ENCODE measurements around the gene CRYGN. TPM values are rescaled to one million over a fixed set of nuclear protein-coding genes. Genes with fewer than 3 reads are reported as not detected.

The CRYGN gene
- total and polyA plus RNA-seq, 2 of the 13 experiments (the other 11 are each of a cell fraction or from before 2014, with no cell fraction given), result 0.11 TPM; not detected in 1

DNA sequence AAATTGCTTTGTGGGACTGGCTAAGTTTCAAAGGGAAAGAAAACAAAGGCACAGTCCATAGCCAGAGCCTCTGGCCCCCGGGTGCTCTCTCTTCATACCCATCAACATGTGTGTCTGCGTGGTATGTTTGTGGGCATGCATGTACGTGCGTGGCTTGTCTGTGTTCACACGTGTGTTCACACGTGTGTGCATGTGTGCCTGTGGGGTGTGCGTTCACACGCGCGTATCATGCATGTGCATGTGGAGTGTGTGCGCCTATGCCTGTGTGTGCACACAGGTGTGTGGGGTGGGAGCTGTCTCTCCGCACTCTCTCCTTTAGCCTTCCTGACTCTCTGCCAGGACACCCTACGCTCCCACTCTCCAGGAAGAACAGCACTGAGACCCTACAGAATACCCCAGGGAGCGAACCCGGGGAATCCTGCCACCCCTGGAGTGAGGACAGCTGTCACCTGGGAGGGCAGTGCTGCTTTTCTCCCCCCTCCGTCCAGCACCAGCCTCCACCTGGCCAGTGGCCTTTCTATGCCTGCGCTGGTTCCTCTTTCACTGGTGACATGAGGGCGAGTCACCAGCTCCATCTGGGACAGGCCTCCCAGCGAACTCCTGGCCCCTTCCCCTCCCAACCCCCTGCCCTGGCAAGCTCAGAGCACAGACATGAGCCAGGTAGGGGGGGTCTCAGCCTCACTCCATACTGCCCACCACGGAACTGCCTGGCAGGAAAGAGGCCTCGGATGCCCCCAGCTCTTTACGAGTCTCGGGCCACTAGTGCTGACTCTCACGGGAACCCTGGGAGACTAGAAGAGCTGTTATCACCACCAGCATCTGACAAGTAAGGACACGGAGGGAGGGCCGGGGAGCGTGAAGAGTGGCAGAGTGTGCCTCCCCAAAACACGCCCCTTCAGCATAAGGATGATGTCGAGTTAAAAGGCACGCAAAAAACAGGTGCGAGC is 46.6 kb downstream of the CRYGN start:
- Histone ChIP-seq H3K79me2 (ENCODE audit: insufficient read depth, low read length) (no peaks in the 10 kb centered on the region), H3K27me3 (ENCODE audit: control insufficient read depth in 1 of 2, insufficient read depth in 2 of 2, low read length in 2 of 2) (peaks cover 19 to 86% of the 10 kb centered on the region in 2 experiments; a peak in 4 of 5 replicates), H3K4me2 (ENCODE audit: low read depth, low read length) (no peak overlapping the region), H2AFZ (ENCODE audit: low read length) (no peak overlapping the region), H3K4me3 (replicated peaks in 1 of 3; ENCODE audit: insufficient read depth in 1 of 3, low read depth in 2 of 3, low read length in 3 of 3) (no peak overlapping the region), H3K4me1 (ENCODE audit: insufficient read depth, low read length) (no peaks in the 10 kb centered on the region), H3K27ac (ENCODE audit: extremely low read length, insufficient read depth, low read length) (no peak overlapping the region), H3K36me3 (replicated peaks in 1 of 2; ENCODE audit: control insufficient read depth in 1 of 2, insufficient read depth in 2 of 2, low read length in 2 of 2) (no peaks in the 10 kb centered on the region), H3K9me3 (ENCODE audit: low read length) (no peaks in the 10 kb centered on the region), H3K9ac (ENCODE audit: insufficient read depth, low read depth, low read length) (no peak overlapping the region), H4K20me1 (ENCODE audit: insufficient read depth, low read length) (no peaks in the 10 kb centered on the region)
- ChIA-PET CTCF (ENCODE audit: low intra/inter-chr PET ratio, low total read pairs) (no interaction called here), POLR2A (no interaction called here)
- no peak for DNase-seq (ENCODE audit: low spot score)
- no TSS peak for BruUV-seq (replicated peaks)
- WGBS (ENCODE audit: low lambda C conversion rate), result 42% methylated on average over 23 of the region's 31 CpGs
- in situ Hi-C loops (cut with HindIII; ENCODE audit: extremely low pct_ligation_motif_present, low pct_unique_long_range_greater_than_20kb), result no loop called here
- no peak for TF ChIP-seq ZNF468 (CRISPR knock-in tag; IDR thresholded peaks at IDR 0.05)
- peak; percentile 83 for TF ChIP-seq MNT (IDR thresholded peaks at IDR 0.05)
- ATAC-seq, result no peak
- intact Hi-C loops (cut with micrococcal nuclease; ENCODE audit: unreplicated experiment), result no loop called here
- FAIRE-seq, result no peak

DNA sequence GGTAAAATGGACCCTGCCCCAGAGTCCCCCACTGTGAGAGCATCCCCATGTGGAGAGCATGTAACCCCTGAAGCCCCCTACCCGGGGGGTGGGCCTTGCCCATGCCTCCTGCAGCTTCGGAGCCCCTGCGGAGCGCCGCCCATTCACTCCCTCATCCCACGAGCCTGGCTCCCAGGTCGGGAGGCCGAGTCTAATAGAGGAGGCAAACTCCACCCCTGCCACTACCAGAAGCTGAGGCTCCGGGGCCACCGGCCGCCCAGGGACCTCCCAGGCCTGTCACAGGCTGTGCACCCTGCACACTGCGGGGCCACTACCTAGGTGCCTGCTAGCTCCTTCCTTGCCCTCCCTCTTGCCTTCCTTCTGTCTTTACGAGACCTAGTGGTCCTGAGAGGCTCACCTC is 47.5 kb downstream of the CRYGN start:
- ChIA-PET CTCF (ENCODE audit: low intra/inter-chr PET ratio, low total read pairs) (no interaction called here), POLR2A (no interaction called here)
- H3K27me3 ChIP-seq (ENCODE audit: control insufficient read depth in 1 of 2, insufficient read depth in 2 of 2, low read length in 2 of 2), result peaks cover 20 to 95% of the 10 kb centered on the region in 2 experiments; a peak in 4 of 5 replicates
- no peak for TF ChIP-seq NR3C1 (CRISPR knock-in tag; IDR thresholded peaks at IDR 0.05)
- TF ChIP-seq ZNF7 (CRISPR knock-in tag; IDR thresholded peaks at IDR 0.05), result no peak
- no peak for TF ChIP-seq HOXD1 (CRISPR knock-in tag; IDR thresholded peaks at IDR 0.05)
- no peak for TF ChIP-seq ZSCAN25 (CRISPR knock-in tag; IDR thresholded peaks at IDR 0.05)
- no peak for TF ChIP-seq NR2C2 (CRISPR knock-in tag; IDR thresholded peaks at IDR 0.05; ENCODE audit: borderline replicate concordance)
- no peak for TF ChIP-seq CERS6 (CRISPR knock-in tag; IDR thresholded peaks at IDR 0.05)
- no peak for TF ChIP-seq HDAC2 (CRISPR knock-in tag; IDR thresholded peaks at IDR 0.05)
- TF ChIP-seq ADNP (CRISPR knock-in tag; IDR thresholded peaks at IDR 0.05), result no peak
- no peak for TF ChIP-seq ZNF496 (CRISPR knock-in tag; IDR thresholded peaks at IDR 0.05; ENCODE audit: insufficient replicate concordance)
- no peak for TF ChIP-seq ZNF232 (CRISPR knock-in tag; IDR thresholded peaks at IDR 0.05; ENCODE audit: borderline replicate concordance)
- TF ChIP-seq SKIL (CRISPR knock-in tag; IDR thresholded peaks at IDR 0.05; ENCODE audit: borderline replicate concordance), result no peak

More for the DNA sequence above, 47.5 kb downstream of the CRYGN start:
- H3K4me2 ChIP-seq (ENCODE audit: low read depth, low read length), result no peak overlapping the region
- intact Hi-C loops (cut with micrococcal nuclease; ENCODE audit: unreplicated experiment), result no loop called here
- FAIRE-seq (no peak), ATAC-seq (no peak), DNase-seq (ENCODE audit: low spot score) (no peak)
- H4K20me1 ChIP-seq (ENCODE audit: insufficient read depth, low read length), result no peaks in the 10 kb centered on the region
- H3K4me3 ChIP-seq (replicated peaks in 1 of 3; ENCODE audit: insufficient read depth in 1 of 3, low read depth in 2 of 3, low read length in 3 of 3), result no peak overlapping the region
- H3K4me1 ChIP-seq (ENCODE audit: insufficient read depth, low read length), result no peaks in the 10 kb centered on the region
- in situ Hi-C loops (cut with HindIII; ENCODE audit: extremely low pct_ligation_motif_present, low pct_unique_long_range_greater_than_20kb), result no loop called here
- H3K27ac ChIP-seq (ENCODE audit: extremely low read length, insufficient read depth, low read length), result no peak overlapping the region
- H3K9ac ChIP-seq (ENCODE audit: insufficient read depth, low read depth, low read length), result no peak overlapping the region
- H2AFZ ChIP-seq (ENCODE audit: low read length), result no peak overlapping the region
- H3K9me3 ChIP-seq (ENCODE audit: low read length), result no peaks in the 10 kb centered on the region
- BruUV-seq (replicated peaks), result no TSS peak
- H3K79me2 ChIP-seq (ENCODE audit: insufficient read depth, low read length), result no peaks in the 10 kb centered on the region
- no peaks in the 10 kb centered on the region for H3K36me3 ChIP-seq (replicated peaks in 1 of 2; ENCODE audit: control insufficient read depth in 1 of 2, insufficient read depth in 2 of 2, low read length in 2 of 2)
- 44% methylated on average over 2 of the region's 13 CpGs for WGBS (ENCODE audit: low lambda C conversion rate)
